ENCODE measurements around the gene MATCAP1. TPM values are rescaled to one million over a fixed set of nuclear protein-coding genes. Genes with fewer than 3 reads are reported as not detected.

MATCAP1 gene
- total and polyA plus RNA-seq, 2 of the 13 experiments (the other 11 are each of a cell fraction or from before 2014, with no cell fraction given), result 11.2 to 24.5 TPM

GRCh38 chr16:67144943-67145342, 38.8 kb downstream of the MATCAP1 start:
- WGBS (ENCODE audit: low lambda C conversion rate), result 100% methylated on average over 2 of the region's 2 CpGs
- Histone ChIP-seq H4K20me1 (ENCODE audit: insufficient read depth, low read length) (peaks cover 9% of the 10 kb centered on the region; the same call in 1 of the 2 replicates), H3K4me1 (ENCODE audit: insufficient read depth, low read length) (peaks cover 8% of the 10 kb centered on the region), H3K27ac (ENCODE audit: extremely low read length, insufficient read depth, low read length) (no peak overlapping the region), H2AFZ (ENCODE audit: low read length) (no peak overlapping the region), H3K4me3 (replicated peaks in 1 of 3; ENCODE audit: insufficient read depth in 1 of 3, low read depth in 2 of 3, low read length in 3 of 3) (no peak overlapping the region), H3K79me2 (ENCODE audit: insufficient read depth, low read length) (no peaks in the 10 kb centered on the region), H3K9me3 (ENCODE audit: low read length) (no peaks in the 10 kb centered on the region), H3K27me3 (ENCODE audit: control insufficient read depth in 1 of 2, insufficient read depth in 2 of 2, low read length in 2 of 2) (no peaks in the 10 kb centered on the region), H3K4me2 (ENCODE audit: low read depth, low read length) (no peak overlapping the region), H3K9ac (ENCODE audit: insufficient read depth, low read depth, low read length) (no peak overlapping the region), H3K36me3 (replicated peaks in 1 of 2; ENCODE audit: control insufficient read depth in 1 of 2, insufficient read depth in 2 of 2, low read length in 2 of 2) (peaks cover 70 to 91% of the 10 kb centered on the region in 2 experiments)
- no peak for TF ChIP-seq ZBTB20 (CRISPR knock-in tag; IDR thresholded peaks at IDR 0.05; ENCODE audit: borderline replicate concordance, low read depth)
- peak; percentile 63 for TF ChIP-seq AGO2 (optimal IDR thresholded peaks at IDR 0.05; ENCODE audit: low read depth, low read length)
- TF ChIP-seq POLR2A (IDR thresholded peaks at IDR 0.05; ENCODE audit: insufficient read depth in 1 of 2, low read depth in 2 of 2, low read length in 2 of 2), result 0 out of 4 replicates have a peak, but pooled peaks of 1 of the 2 experiments have one; percentile 33
- no peak for TF ChIP-seq ELF4 (CRISPR knock-in tag; IDR thresholded peaks at IDR 0.05; ENCODE audit: borderline replicate concordance)
- no peak for DNase-seq (ENCODE audit: low spot score)
- CTCF ChIA-PET (ENCODE audit: low intra/inter-chr PET ratio, low total read pairs), result no interaction called here
- FAIRE-seq, result no peak
- no TSS peak for BruUV-seq (replicated peaks)
- intact Hi-C loops (cut with micrococcal nuclease; ENCODE audit: unreplicated experiment), result no loop called here
- in situ Hi-C loops (cut with HindIII; ENCODE audit: extremely low pct_ligation_motif_present, low pct_unique_long_range_greater_than_20kb), result no loop called here
- ATAC-seq, result no peak
- POLR2A ChIA-PET, result no interaction called here

- CTCF ChIA-PET (ENCODE audit: low intra/inter-chr PET ratio, low total read pairs), result no interaction called here
- no peak overlapping the region for H3K4me3 ChIP-seq (replicated peaks in 1 of 3; ENCODE audit: insufficient read depth in 1 of 3, low read depth in 2 of 3, low read length in 3 of 3)
- 100% methylated on average over 3 of the region's 9 CpGs for WGBS (ENCODE audit: low lambda C conversion rate)
- H2AFZ ChIP-seq (ENCODE audit: low read length), result no peak overlapping the region
- FAIRE-seq (no peak), DNase-seq (ENCODE audit: low spot score) (no peak), ATAC-seq (no peak; the same call in 2 of the 3 replicates)
- H3K36me3 ChIP-seq (replicated peaks in 1 of 2; ENCODE audit: control insufficient read depth in 1 of 2, insufficient read depth in 2 of 2, low read length in 2 of 2), result peaks cover 81 to 99% of the 10 kb centered on the region in 2 experiments
- no TSS peak for BruUV-seq (replicated peaks)
- in situ Hi-C loops (cut with HindIII; ENCODE audit: extremely low pct_ligation_motif_present, low pct_unique_long_range_greater_than_20kb) (no loop called here), intact Hi-C loops (cut with micrococcal nuclease; ENCODE audit: unreplicated experiment) (no loop called here)
- H4K20me1 ChIP-seq (ENCODE audit: insufficient read depth, low read length), result no peaks in the 10 kb centered on the region
- no peak overlapping the region for H3K27ac ChIP-seq (ENCODE audit: extremely low read length, insufficient read depth, low read length)
- H3K79me2 ChIP-seq (ENCODE audit: insufficient read depth, low read length), result no peaks in the 10 kb centered on the region
- H3K9ac ChIP-seq (ENCODE audit: insufficient read depth, low read depth, low read length), result no peak overlapping the region
- H3K4me2 ChIP-seq (ENCODE audit: low read depth, low read length), result no peak overlapping the region
- POLR2A ChIA-PET, result interaction anchor here (0.5 to 4.1 kb wide), 2 partner anchors 8 to 119 kb away, joined by 4 to 16 read pairs; partner anchors contain the start of gene B3GNT9
- no peaks in the 10 kb centered on the region for H3K27me3 ChIP-seq (ENCODE audit: control insufficient read depth in 1 of 2, insufficient read depth in 2 of 2, low read length in 2 of 2)
- TF ChIP-seq AGO2 (optimal IDR thresholded peaks at IDR 0.05; ENCODE audit: low read depth, low read length), result peak; percentile 94
- TF ChIP-seq ZNF558 (CRISPR knock-in tag; IDR thresholded peaks at IDR 0.05; ENCODE audit: borderline replicate concordance), result no peak
- no peaks in the 10 kb centered on the region for H3K9me3 ChIP-seq (ENCODE audit: low read length)
- H3K4me1 ChIP-seq (ENCODE audit: insufficient read depth, low read length), result peaks cover 8% of the 10 kb centered on the region
Measured at GRCh38 chr16:67142342-67142741, 41.4 kb downstream of the MATCAP1 start.

Measured in HepG2 (cell line).